H9 (cell line): ENCODE results near the gene ZNF814. TPM values are rescaled to one million over a fixed set of nuclear protein-coding genes. Genes with fewer than 3 reads are reported as not detected.
A peak's percentile ranks its signal among the peaks of the same experiment; 100 is the strongest.

Source experiments
- DNase-seq: peaks from one replicate; pipeline ENCODE4 v3.0.0-alpha.2; 2017
- H2AFZ ChIP-seq: one replicate; pipeline ENCODE4 v1.6.1; 2013; ENCODE audit warnings: mild to moderate bottlenecking, low read length, control low read depth, moderate library complexity
- H2AK5ac ChIP-seq: 2 replicates; pipeline ENCODE4 v1.6.1; 2013; ENCODE audit warnings: low read length, control low read depth, mixed read lengths; ENCODE audit not compliant: insufficient read length
- H2BK120ac ChIP-seq: one replicate; pipeline ENCODE4 v1.6.1; 2013; ENCODE audit warnings: low read depth, mild to moderate bottlenecking, low read length, control low read depth, inconsistent platforms; ENCODE audit not compliant: poor library complexity, severe bottlenecking
- H2BK12ac ChIP-seq: 2 replicates; pipeline ENCODE4 v1.6.1; 2013; ENCODE audit warnings: low read length, control low read depth, mixed read lengths, low read depth; ENCODE audit not compliant: insufficient read length
- H2BK15ac ChIP-seq: 2 replicates; pipeline ENCODE4 v1.6.1; 2013; ENCODE audit warnings: low read depth, low read length, control low read depth
- H2BK20ac ChIP-seq: one replicate; pipeline ENCODE4 v1.6.1; 2013; ENCODE audit warnings: low read depth, mild to moderate bottlenecking, low read length, control low read depth, inconsistent platforms; ENCODE audit not compliant: poor library complexity, severe bottlenecking
- H2BK5ac ChIP-seq: 2 replicates; pipeline ENCODE4 v1.6.1; 2013; ENCODE audit warnings: low read length, control low read depth, mixed read lengths; ENCODE audit not compliant: insufficient read length
- H3K14ac ChIP-seq: 2 replicates; pipeline ENCODE4 v1.6.1; 2013; ENCODE audit warnings: low read length, control low read depth; ENCODE audit not compliant: insufficient read depth
- H3K18ac ChIP-seq: 2 replicates; pipeline ENCODE4 v1.6.1; 2013; ENCODE audit warnings: low read depth, mild to moderate bottlenecking, mixed read lengths, low read length, control low read depth; ENCODE audit not compliant: insufficient read length
- H3K23ac ChIP-seq: 2 replicates; pipeline ENCODE4 v1.6.1; 2013; ENCODE audit warnings: low read length, control low read depth, mixed read lengths, low read depth; ENCODE audit not compliant: insufficient read length
- H3K23me2 ChIP-seq: 2 replicates; pipeline ENCODE4 v1.6.1; 2013; ENCODE audit warnings: low read depth, mild to moderate bottlenecking, mixed read lengths, low read length, control low read depth; ENCODE audit not compliant: insufficient read length, poor library complexity, severe bottlenecking
- H3K27ac ChIP-seq: 2 replicates; pipeline ENCODE4 v1.5.1; 2013; ENCODE audit warnings: low read length, control low read depth, mixed read lengths, low read depth; ENCODE audit not compliant: insufficient read length
- H3K27me3 ChIP-seq: 2 replicates; pipeline ENCODE4 v1.6.1; 2013; ENCODE audit warnings: low read length, control low read depth, inconsistent platforms; ENCODE audit not compliant: insufficient read depth
- H3K4ac ChIP-seq: 2 replicates; pipeline ENCODE4 v1.6.1; 2013; ENCODE audit warnings: low read depth, mild to moderate bottlenecking, control low read depth, inconsistent platforms, low read length, moderate library complexity
- H3K4me1 ChIP-seq: 2 replicates; pipeline ENCODE4 v1.6.1; 2013; ENCODE audit warnings: low read length, control low read depth, inconsistent platforms; ENCODE audit not compliant: insufficient read depth
- H3K4me2 ChIP-seq: 2 replicates; pipeline ENCODE4 v1.6.1; 2013; ENCODE audit warnings: low read length, control low read depth, mixed read lengths; ENCODE audit not compliant: insufficient read length, insufficient read depth
- H3K56ac ChIP-seq: 2 replicates; pipeline ENCODE4 v1.6.1; 2013; ENCODE audit warnings: low read depth, mild to moderate bottlenecking, mixed read lengths, low read length, control low read depth; ENCODE audit not compliant: insufficient read length
- H3K79me1 ChIP-seq: 2 replicates; pipeline ENCODE4 v1.6.1; 2013; ENCODE audit warnings: low read depth, mild to moderate bottlenecking, moderate library complexity, low read length, control low read depth, inconsistent platforms; ENCODE audit not compliant: insufficient read depth, poor library complexity, severe bottlenecking
- H3K79me2 ChIP-seq: 2 replicates; pipeline ENCODE4 v1.6.1; 2013; ENCODE audit warnings: low read length, control low read depth, inconsistent platforms; ENCODE audit not compliant: insufficient read depth
- H3K9ac ChIP-seq: 2 replicates; pipeline ENCODE4 v1.6.1; 2013; ENCODE audit warnings: low read length, control low read depth, mixed read lengths; ENCODE audit not compliant: insufficient read length; ENCODE audit errors: extremely low read depth
- H3K9me3 ChIP-seq: one replicate; pipeline ENCODE4 v1.6.1; 2013; ENCODE audit warnings: low read depth, low read length, inconsistent platforms; ENCODE audit not compliant: control insufficient read depth
- H3T11ph ChIP-seq: one replicate; pipeline ENCODE4 v1.6.1; 2013; ENCODE audit warnings: mild to moderate bottlenecking, low read length, control low read depth, inconsistent platforms
- H4K20me1 ChIP-seq: one replicate; pipeline ENCODE4 v1.6.1; 2013; ENCODE audit not compliant: control insufficient read depth, insufficient read length, insufficient read depth
- H4K5ac ChIP-seq: 2 replicates; pipeline ENCODE4 v1.6.1; 2013; ENCODE audit warnings: low read depth, mild to moderate bottlenecking, mixed read lengths, low read length, control low read depth; ENCODE audit not compliant: insufficient read length
- H4K8ac ChIP-seq: replicated peaks from 2 replicates; pipeline ENCODE4 v1.6.1; 2013; ENCODE audit warnings: low read length, control low read depth, mixed read lengths, low read depth; ENCODE audit not compliant: insufficient read length
- H4K91ac ChIP-seq: 2 replicates; pipeline ENCODE4 v1.6.1; 2013; ENCODE audit warnings: low read depth, mild to moderate bottlenecking, moderate library complexity, mixed read lengths, low read length, control low read depth; ENCODE audit not compliant: insufficient read length
- H3K27ac Mint-ChIP-seq, 3 experiments: 2 replicates in 2 of 3; 3 replicates in 1 of 3; pipeline ENCODE4 v1.8.0; 2020 to 2021; ENCODE audit warnings: mixed read lengths in 3 of 3, mild to moderate bottlenecking in 1 of 3, moderate library complexity in 1 of 3
- H3K27me3 Mint-ChIP-seq: 2 replicates; pipeline ENCODE4 v1.8.0; 2021; ENCODE audit warnings: low read depth, mild to moderate bottlenecking, moderate library complexity, mixed read lengths
- H3K36me3 Mint-ChIP-seq, 3 experiments: 2 replicates in 2 of 3; 3 replicates in 1 of 3; pipeline ENCODE4 v1.8.0; 2020 to 2021; ENCODE audit warnings: low read depth in 3 of 3, mixed read lengths in 3 of 3; ENCODE audit not compliant: insufficient read depth in 1 of 3
- H3K4me1 Mint-ChIP-seq, 2 experiments: 2 replicates each; pipeline ENCODE4 v1.8.0; 2020; ENCODE audit warnings: mixed read lengths in 2 of 2
- H3K4me3 Mint-ChIP-seq, 2 experiments: 2 replicates in 1 of 2; 3 replicates in 1 of 2; pipeline ENCODE4 v1.8.0; 2020 to 2021; ENCODE audit warnings: mild to moderate bottlenecking in 2 of 2, mixed read lengths in 2 of 2, moderate library complexity in 1 of 2
- H3K9me3 Mint-ChIP-seq, 2 experiments: 2 replicates in 1 of 2; 3 replicates in 1 of 2; pipeline ENCODE4 v1.8.0; 2020; ENCODE audit warnings: mild to moderate bottlenecking in 2 of 2, mixed read lengths in 2 of 2, moderate library complexity in 1 of 2
- CTCF ChIP-seq: fragments of 200-600 bp; sonication (generic); conservative IDR thresholded peaks from 3 replicates; pipeline ENCODE4 v1.8.0; 2021; ENCODE audit warnings: antibody characterized with exemption, mild to moderate bottlenecking
- WGBS: extraction: QIAGEN DNeasy Blood & Tissue Kit; methylation state at CpG from one replicate; pipeline ENCODE4 v1.1.7; 2013; ENCODE audit warnings: missing lambda C conversion rate, low lambda C conversion rate, mixed read lengths; ENCODE audit not compliant: insufficient read length; ENCODE audit errors: extremely low coverage; 5-methylcytosine and 5-hydroxymethylcytosine counted together
- total RNA-seq: library from RNA; stranded (reverse); gene quantifications from 2 replicates; pipeline ENCODE4 v1.2.1, GENCODE V29; 2021

The ZNF814 gene
- total RNA-seq, 1 experiment from 2014 or later: 103 TPM

- Histone ChIP-seq H3K79me1 (peaks cover 4% of the 10 kb centered on the region), H2AFZ (no peak overlapping the region), H4K5ac (no peak overlapping the region), H2AK5ac (no peak overlapping the region), H4K91ac (no peak overlapping the region), H3K27ac (no peak overlapping the region), H3K23ac (no peak overlapping the region), H3K4ac (no peak overlapping the region), H2BK20ac (no peak overlapping the region), H3K9ac (peak overlapping the region; percentile 92), H3K14ac (no peak overlapping the region; the same call in 1 of the 2 replicates), H3K23me2 (peaks cover 7% of the 10 kb centered on the region), H3K4me1 (no peaks in the 10 kb centered on the region; the same call in 1 of the 2 replicates), H3T11ph (no peak overlapping the region), H4K20me1 (no peaks in the 10 kb centered on the region), H3K9me3 (no peaks in the 10 kb centered on the region), H3K79me2 (peaks cover 36% of the 10 kb centered on the region), H3K4me2 (peak overlapping the region; percentile 99), H3K27me3 (no peaks in the 10 kb centered on the region), H3K18ac (no peak overlapping the region), H3K56ac (no peak overlapping the region), H2BK15ac (no peak overlapping the region), H2BK5ac (no peak overlapping the region), H2BK120ac (no peak overlapping the region), H2BK12ac (no peak overlapping the region), H4K8ac (no peak overlapping the region)
- no peak for DNase-seq
- Mint-ChIP-seq H3K27me3 (no peaks in the 10 kb centered on the region), H3K4me1 (peaks cover 44 to 45% of the 10 kb centered on the region in 2 experiments), H3K27ac (peak overlapping the region in 2 of 3 experiments; percentile 98 to 99; a peak in 3 of 7 replicates), H3K9me3 (0 out of 5 replicates have a peak, but pooled peaks cover 0 to 2% of the 10 kb centered on the region in 2 experiments), H3K4me3 (peak overlapping the region; percentile 96 to 98), H3K36me3 (peaks cover 5 to 50% (median 36%) of the 10 kb centered on the region in 3 experiments)
- TF ChIP-seq CTCF: no peak
- WGBS: no CpG with 5 or more reads among the region's 6 CpGs
These were observed 68.2 kb downstream of the ZNF814 start for GRCh38 chr19:57820599-57820998.
